Measurements from ENCODE around the gene SEZ6. TPM values are rescaled to one million over a fixed set of nuclear protein-coding genes. Genes with fewer than 3 reads are reported as not detected.

Gene SEZ6
- total RNA-seq, 4 donors from 2014 or later, result not detected

- peaks cover 19 to 45% of the 10 kb centered on the region in 2 donors for H3K4me1 ChIP-seq
- H3K4me3 ChIP-seq (replicated peaks in 1 of 3), result peak overlapping the region; percentile 56 to 90 (median 71)
- WGBS, 2 donors, result 1 to 2% methylated on average over 31 to 43 of the region's 43 CpGs
- peak; percentile 51 to 54 for DNase-seq
- no peaks in the 10 kb centered on the region for H3K9me3 ChIP-seq
- intact Hi-C loops (cut with DNase I), result loop anchor here (5.0 to 10.0 kb wide), 2 partner anchors 223 to 615 kb away; partner anchors contain the start of genes IFT20, NEK8, TLCD1 and TNFAIP1
- TF ChIP-seq CTCF (IDR thresholded peaks at IDR 0.05) (no peak), POLR2A (IDR thresholded peaks at IDR 0.05) (no peak)
- no peaks in the 10 kb centered on the region for H3K27me3 ChIP-seq
- H3K36me3 ChIP-seq, result no peaks in the 10 kb centered on the region
- H3K27ac ChIP-seq, result peak overlapping the region; percentile 87 to 95 (median 89)
Measured at GRCh38 chr17:28950017-28950751, 55.6 kb downstream of the SEZ6 start.

- Histone ChIP-seq H3K27me3 (no peaks in the 10 kb centered on the region), H3K4me1 (peaks cover 19 to 51% of the 10 kb centered on the region in 2 donors), H3K4me3 (replicated peaks in 1 of 3) (peak overlapping the region; percentile 56 to 90 (median 71)), H3K9me3 (no peaks in the 10 kb centered on the region), H3K27ac (peak overlapping the region; percentile 87 to 95 (median 89)), H3K36me3 (no peaks in the 10 kb centered on the region)
- TF ChIP-seq POLR2A (IDR thresholded peaks at IDR 0.05) (peak in 1 of 2 donors; percentile 29), CTCF (IDR thresholded peaks at IDR 0.05) (peak in 1 of 6 experiments; percentile 13)
- DNase-seq, result peak; percentile 63 to 65
- intact Hi-C loops (cut with DNase I), result loop anchor here (5.0 to 10.0 kb wide), 3 partner anchors 42 to 615 kb away; partner anchors contain the start of genes IFT20, NEK8, TLCD1 and TNFAIP1
- WGBS, 2 donors, result 0% methylated on average over 41 to 59 of the region's 61 CpGs
Measured at GRCh38 chr17:28949185-28950016, 56.4 kb downstream of the SEZ6 start.

GRCh38 chr17:28948873-28949184 lies 57.0 kb downstream of the SEZ6 start:
- Histone ChIP-seq H3K27me3 (no peaks in the 10 kb centered on the region), H3K27ac (peak overlapping the region; percentile 87 to 95 (median 89)), H3K4me1 (peaks cover 19 to 51% of the 10 kb centered on the region in 2 donors), H3K36me3 (no peaks in the 10 kb centered on the region), H3K9me3 (no peaks in the 10 kb centered on the region), H3K4me3 (replicated peaks in 1 of 3) (peak overlapping the region; percentile 5 to 90 (median 71))
- TF ChIP-seq CTCF (IDR thresholded peaks at IDR 0.05) (no peak), POLR2A (IDR thresholded peaks at IDR 0.05) (no peak)
- 2% methylated on average over 15 of the region's 15 CpGs for WGBS, 2 donors
- intact Hi-C loops (cut with DNase I), result loop anchor here (5.0 kb wide), 1 partner anchor 42 kb away; no protein-coding TSS in a partner anchor
- DNase-seq, result no peak

GRCh38 chr17:28948342-28948741 lies 57.5 kb downstream of the SEZ6 start:
- WGBS, 2 donors, result 31 to 42% methylated on average over 4 of the region's 4 CpGs
- Histone ChIP-seq H3K4me1 (peaks cover 19 to 48% of the 10 kb centered on the region in 2 donors), H3K4me3 (replicated peaks in 1 of 3) (peak overlapping the region in 1 of 3 donors; percentile 5), H3K36me3 (no peaks in the 10 kb centered on the region), H3K27me3 (no peaks in the 10 kb centered on the region), H3K9me3 (no peaks in the 10 kb centered on the region), H3K27ac (peak overlapping the region in 2 of 3 donors; percentile 87 to 89)
- intact Hi-C loops (cut with DNase I), result loop anchor here (5.0 kb wide), 1 partner anchor 41 kb away; no protein-coding TSS in a partner anchor
- no peak for TF ChIP-seq POLR2A (IDR thresholded peaks at IDR 0.05)
- TF ChIP-seq CTCF (IDR thresholded peaks at IDR 0.05), result no peak
- no peak for DNase-seq
